ENCODE measurements around the gene NOTCH1. TPM values are rescaled to one million over a fixed set of nuclear protein-coding genes. Genes with fewer than 3 reads are reported as not detected.

Gene NOTCH1
- total and polyA plus RNA-seq, 2 of the 8 experiments (the other 6 are each of a cell fraction or from before 2014, with no cell fraction given) = 6.9 to 55.6 TPM

GRCh38 chr9:136467766-136468165 is 78.1 kb downstream of the NOTCH1 start:
- Histone ChIP-seq H2BK20ac (ENCODE audit: low read length) (no peak overlapping the region), H2BK12ac (ENCODE audit: low read depth, low read length) (no peak overlapping the region), H3K9ac (replicated peaks in 1 of 4; ENCODE audit: extremely low read depth in 1 of 4, low read depth in 3 of 4, low read length in 3 of 4) (no peak overlapping the region), H3K23me2 (ENCODE audit: low read depth, low read length) (no peaks in the 10 kb centered on the region), H4K8ac (ENCODE audit: extremely low read depth, insufficient read depth, low read length) (no peak overlapping the region), H3K4me3 (ENCODE audit: extremely low read depth in 1 of 4, insufficient read depth in 2 of 4, low read depth in 3 of 4, low read length in 4 of 4) (no peak overlapping the region), H3K4me1 (replicated peaks in 1 of 4; ENCODE audit: control insufficient read depth in 3 of 4, insufficient read depth in 4 of 4, low read length in 3 of 4) (no peaks in the 10 kb centered on the region), H3K18ac (ENCODE audit: extremely low read depth, low read length) (no peak overlapping the region), H4K20me1 (replicated peaks in 1 of 2; ENCODE audit: control insufficient read depth in 1 of 2, insufficient read depth in 2 of 2, low read length in 2 of 2) (peaks cover 11 to 34% of the 10 kb centered on the region in 2 experiments), H3K79me1 (ENCODE audit: low read depth, low read length) (peaks cover 3% of the 10 kb centered on the region), H3K23ac (ENCODE audit: insufficient read length) (no peak overlapping the region), H3K36me3 (ENCODE audit: control insufficient read depth in 2 of 4, insufficient read depth in 4 of 4, low read length in 3 of 4) (peaks cover 46 to 80% (median 75%) of the 10 kb centered on the region in 4 experiments), H2BK15ac (ENCODE audit: low read length) (no peak overlapping the region), H3K4me2 (ENCODE audit: insufficient read depth in 1 of 2, low read depth in 2 of 2, low read length in 2 of 2) (no peak overlapping the region), H2AK5ac (ENCODE audit: low read depth, low read length) (no peak overlapping the region), H2BK5ac (ENCODE audit: low read depth, low read length) (no peak overlapping the region), H3K14ac (ENCODE audit: insufficient read length) (no peak overlapping the region), H4K91ac (replicated peaks; ENCODE audit: insufficient read length, low read length) (no peak overlapping the region), H3K4ac (replicated peaks; ENCODE audit: insufficient read length, low read depth, low read length) (no peak overlapping the region), H3K56ac (replicated peaks; ENCODE audit: insufficient read length, low read depth, low read length) (no peak overlapping the region), H3K9me3 (ENCODE audit: insufficient read depth in 2 of 2, low read depth in 1 of 2, low read length in 1 of 2) (no peaks in the 10 kb centered on the region), H2AFZ (ENCODE audit: low read length) (no peak overlapping the region), H4K5ac (ENCODE audit: insufficient read length, low read depth, low read length) (no peak overlapping the region), H2BK120ac (replicated peaks; ENCODE audit: low read depth, low read length) (no peak overlapping the region), H3K27me3 (replicated peaks in 1 of 4; ENCODE audit: control insufficient read depth in 3 of 4, extremely low read depth in 1 of 4, insufficient read depth in 3 of 4, low read length in 3 of 4) (no peaks in the 10 kb centered on the region), H3K79me2 (ENCODE audit: control insufficient read depth in 1 of 2, insufficient read depth in 2 of 2, low read length in 2 of 2) (peaks cover 0 to 25% of the 10 kb centered on the region in 2 experiments; a peak in 2 of 4 replicates), H3K27ac (ENCODE audit: low read depth, low read length) (no peak overlapping the region)
- CTCF ChIA-PET (ENCODE audit: partially characterized antibody) = no interaction called here
- 94% methylated on average over 15 of the region's 15 CpGs; no CpG with 5 or more reads in 1 of the 2 experiments for WGBS, 2 experiments (ENCODE audit: extremely low coverage in 1 of 2, insufficient coverage in 1 of 2, insufficient read length in 1 of 2, insufficient replicate concordance in 2 of 2, low coverage in 1 of 2, low lambda C conversion rate in 2 of 2, missing lambda C conversion rate in 1 of 2)
- no peak for FAIRE-seq
- DNase-seq (ENCODE audit: low read depth in 1 of 2, low spot score in 2 of 2) = no peak
- POLR2A ChIA-PET (ENCODE audit: partially characterized antibody) = interaction anchor here (1.0 to 1.5 kb wide), 3 partner anchors 12 to 66 kb away, joined by 3 to 5 read pairs (median 4); no protein-coding TSS in a partner anchor
- TF ChIP-seq HDAC2 (IDR thresholded peaks at IDR 0.05; ENCODE audit: borderline replicate concordance in 1 of 2, low read depth in 2 of 2, low read length in 2 of 2) (no peak), TAF7 (optimal IDR thresholded peaks at IDR 0.05; ENCODE audit: borderline replicate concordance, low read depth, low read length) (no peak), NANOG (IDR thresholded peaks at IDR 0.05; ENCODE audit: insufficient read depth, low read depth, low read length, poor library complexity, severe bottlenecking) (no peak), EGR1 (IDR thresholded peaks at IDR 0.05; ENCODE audit: borderline replicate concordance, low read depth, low read length) (no peak), CBX8 (IDR thresholded peaks at IDR 0.05; ENCODE audit: borderline replicate concordance, low read depth, low read length) (no peak), BACH1 (IDR thresholded peaks at IDR 0.05; ENCODE audit: low read length) (no peak), E2F6 (IDR thresholded peaks at IDR 0.05) (no peak), SAP30 (IDR thresholded peaks at IDR 0.05; ENCODE audit: insufficient read depth, insufficient replicate concordance, low read length) (no peak), MAX (IDR thresholded peaks at IDR 0.05) (no peak), SP4 (IDR thresholded peaks at IDR 0.05; ENCODE audit: low read length) (no peak), RFX5 (IDR thresholded peaks at IDR 0.05; ENCODE audit: borderline replicate concordance, low read depth, low read length) (no peak), SRF (IDR thresholded peaks at IDR 0.05; ENCODE audit: low read depth, low read length) (no peak), EZH2 (IDR thresholded peaks at IDR 0.05; ENCODE audit: low read depth, low read length, severe bottlenecking) (no peak)
